Left lung (tissue), 10 donors: ENCODE results near the gene CAMK2D. TPM values are rescaled to one million over a fixed set of nuclear protein-coding genes. Genes with fewer than 3 reads are reported as not detected.

Experiments
- ATAC-seq: fragments of 200-7000 bp; cut with Tn5 transposase; one replicate; pipeline ENCODE4 v1.9.1; 2020; ENCODE audit warnings: moderate library complexity
- DNase-seq, 4 donors: peaks; one replicate each; pipeline ENCODE4 v3.0.0-alpha.2; 2013 to 2020
- H3K27ac ChIP-seq, 2 donors: fragments of 200-600 bp; sonication (generic) in 1 of 2; one replicate each; pipeline versions ENCODE4 v1.5.0 to v1.8.0; 2020 to 2021
- H3K27me3 ChIP-seq, 2 donors: fragments of 200-600 bp; sonication (generic) in 1 of 2; one replicate each; pipeline versions ENCODE4 v1.5.0 to v1.8.0; 2020 to 2021
- H3K36me3 ChIP-seq, 2 donors: fragments of 200-600 bp; sonication (generic) in 1 of 2; one replicate each; pipeline versions ENCODE4 v1.5.0 to v1.8.0; 2020 to 2021
- H3K4me1 ChIP-seq, 2 donors: fragments of 200-600 bp; one replicate each; pipeline ENCODE4 v1.8.0; 2021
- H3K4me3 ChIP-seq, 2 donors: fragments of 200-600 bp; sonication (generic) in 1 of 2; one replicate each; pipeline versions ENCODE4 v1.5.0 to v1.8.0; 2020 to 2021; ENCODE audit warnings: mild to moderate bottlenecking in 1 of 2
- H3K9me3 ChIP-seq, 2 donors: fragments of 200-600 bp; sonication (generic) in 1 of 2; one replicate each; pipeline versions ENCODE4 v1.5.0 to v1.8.0; 2020 to 2021
- intact Hi-C, 2 donors: fragments of 100-400 bp; cut with DNase I; formaldehyde crosslinking; loops; one replicate each; pipeline versions ENCODE4 v1.11.2 to v1.14.2; 2022
- polyA plus RNA-seq, 6 donors: library from polyadenylated mRNA; unstranded; fragments of 120-200 nt; gene quantifications; one replicate each; pipeline ENCODE4 v1.2.1, GENCODE V29; 2013; ENCODE audit not compliant: insufficient read length in 6 of 6
- total RNA-seq, 2 donors: library from RNA; stranded (reverse); fragmentation: NEBNext Ultra II Directional; extraction: Animal tissue kit (Norgen Biotek cat#: 25700); gene quantifications; one replicate each; pipeline ENCODE4 v1.2.1, GENCODE V29; 2021
- TF ChIP-seq, protein P1 (sequence below), 2 donors: fragments of 200-600 bp; sonication (generic) in 1 of 2; IDR thresholded peaks; one replicate each; pipeline versions ENCODE4 v1.5.0 to v1.8.0; 2021; ENCODE audit warnings: antibody characterized with exemption in 2 of 2
- donor health status: DM: no; HTN: yes; CAD: no.
- donor health status: DM: no; HTN: no; CAD: no.

Gene CAMK2D
- total and polyA plus RNA-seq, 8 donors = 50.3 to 93.2 (median 68.4) TPM

DNA sequence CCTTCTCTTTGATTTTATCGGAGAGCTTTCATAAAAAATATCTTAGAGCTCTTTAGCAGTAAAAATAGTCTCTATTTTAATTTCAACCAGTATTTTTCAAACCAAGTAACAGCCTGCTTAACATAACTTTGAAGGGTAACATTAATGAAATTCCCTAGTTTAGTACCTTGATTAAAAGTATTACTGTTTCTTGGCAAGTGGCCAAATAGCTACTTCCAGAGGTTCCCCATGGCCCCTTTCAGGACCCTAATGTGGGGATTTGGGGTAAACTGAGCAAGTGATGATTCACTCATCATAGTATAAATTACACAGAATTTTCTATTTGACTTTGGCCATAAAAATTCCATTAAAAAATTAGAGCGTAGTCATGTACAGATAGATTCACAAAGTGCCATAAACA, 211.0 kb downstream of the CAMK2D start:
- no peaks in the 10 kb centered on the region for H3K9me3 ChIP-seq
- H3K27ac ChIP-seq = no peak overlapping the region
- H3K36me3 ChIP-seq = peaks cover 0 to 12% of the 10 kb centered on the region in 2 donors
- no peak overlapping the region for H3K4me3 ChIP-seq
- intact Hi-C loops = no loop called here
- H3K27me3 ChIP-seq = no peaks in the 10 kb centered on the region
- ATAC-seq (no peak), DNase-seq (no peak)
- peaks cover 0 to 14% of the 10 kb centered on the region in 2 donors for H3K4me1 ChIP-seq
- TF ChIP-seq, protein P1, sequence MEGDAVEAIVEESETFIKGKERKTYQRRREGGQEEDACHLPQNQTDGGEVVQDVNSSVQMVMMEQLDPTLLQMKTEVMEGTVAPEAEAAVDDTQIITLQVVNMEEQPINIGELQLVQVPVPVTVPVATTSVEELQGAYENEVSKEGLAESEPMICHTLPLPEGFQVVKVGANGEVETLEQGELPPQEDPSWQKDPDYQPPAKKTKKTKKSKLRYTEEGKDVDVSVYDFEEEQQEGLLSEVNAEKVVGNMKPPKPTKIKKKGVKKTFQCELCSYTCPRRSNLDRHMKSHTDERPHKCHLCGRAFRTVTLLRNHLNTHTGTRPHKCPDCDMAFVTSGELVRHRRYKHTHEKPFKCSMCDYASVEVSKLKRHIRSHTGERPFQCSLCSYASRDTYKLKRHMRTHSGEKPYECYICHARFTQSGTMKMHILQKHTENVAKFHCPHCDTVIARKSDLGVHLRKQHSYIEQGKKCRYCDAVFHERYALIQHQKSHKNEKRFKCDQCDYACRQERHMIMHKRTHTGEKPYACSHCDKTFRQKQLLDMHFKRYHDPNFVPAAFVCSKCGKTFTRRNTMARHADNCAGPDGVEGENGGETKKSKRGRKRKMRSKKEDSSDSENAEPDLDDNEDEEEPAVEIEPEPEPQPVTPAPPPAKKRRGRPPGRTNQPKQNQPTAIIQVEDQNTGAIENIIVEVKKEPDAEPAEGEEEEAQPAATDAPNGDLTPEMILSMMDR (IDR thresholded peaks at IDR 0.05) = no peak

DNA sequence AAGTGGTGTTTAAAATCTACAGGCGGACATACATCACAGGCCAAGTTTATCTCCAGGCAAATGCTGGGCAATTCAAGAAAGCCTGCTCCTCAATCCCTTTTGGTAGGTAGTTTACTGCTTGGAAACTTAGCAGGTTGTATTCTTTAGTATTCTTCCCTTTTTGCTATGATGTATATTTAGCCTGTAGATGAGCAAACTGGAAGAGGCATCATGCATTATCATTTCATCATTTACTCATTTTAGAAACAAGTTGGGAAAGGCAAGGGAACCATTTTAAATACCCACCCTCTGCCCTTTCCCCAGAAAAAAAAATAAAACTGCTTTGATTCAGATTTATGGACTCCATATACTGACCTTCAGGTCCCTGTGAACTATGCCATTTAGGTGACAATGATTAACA, 213.2 kb downstream of the CAMK2D start:
- Histone ChIP-seq H3K36me3 (peaks cover 0 to 12% of the 10 kb centered on the region in 2 donors), H3K4me1 (peaks cover 0 to 14% of the 10 kb centered on the region in 2 donors), H3K27me3 (no peaks in the 10 kb centered on the region), H3K27ac (peak overlapping the region in 1 of 2 donors; percentile 69), H3K4me3 (no peak overlapping the region), H3K9me3 (no peaks in the 10 kb centered on the region)
- TF ChIP-seq, protein P1 (IDR thresholded peaks at IDR 0.05) = no peak
- DNase-seq (no peak), ATAC-seq (no peak)
- intact Hi-C loops = loop anchor here in 1 of 2 donors (10.0 kb wide), 1 partner anchor 216 kb away; the partner anchor contains the start of gene CAMK2D

DNA sequence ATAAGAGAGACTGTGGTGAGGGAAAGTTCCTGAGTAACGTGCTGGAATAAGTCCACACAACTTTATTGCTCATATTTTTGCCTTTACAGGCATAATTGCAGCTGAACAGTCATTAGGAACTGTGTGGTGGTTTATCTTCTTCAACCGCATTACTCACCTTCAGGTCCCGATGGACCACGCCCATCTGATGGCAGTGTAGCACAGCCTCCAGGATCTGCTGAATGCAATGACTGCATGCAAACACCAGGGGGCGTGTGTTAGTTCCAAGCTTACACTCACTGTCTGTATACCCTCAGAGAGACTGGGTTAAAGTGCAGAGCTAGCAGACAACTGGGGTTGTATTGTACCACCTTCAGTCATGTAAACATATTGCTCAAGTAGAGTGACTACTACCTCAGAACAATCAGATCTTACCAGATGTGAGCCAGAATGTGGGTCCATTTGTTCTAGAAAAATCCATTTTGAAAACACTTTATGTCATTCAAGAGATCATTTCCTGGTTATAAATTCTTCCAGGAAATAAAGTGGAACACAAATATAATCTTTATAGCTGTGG, 214.0 kb downstream of the CAMK2D start:
- peak; percentile 100 for ATAC-seq
- no peak overlapping the region for H3K4me3 ChIP-seq
- intact Hi-C loops = loop anchor here in 1 of 2 donors (10.0 kb wide), 1 partner anchor 217 kb away; the partner anchor contains the start of gene CAMK2D

DNA sequence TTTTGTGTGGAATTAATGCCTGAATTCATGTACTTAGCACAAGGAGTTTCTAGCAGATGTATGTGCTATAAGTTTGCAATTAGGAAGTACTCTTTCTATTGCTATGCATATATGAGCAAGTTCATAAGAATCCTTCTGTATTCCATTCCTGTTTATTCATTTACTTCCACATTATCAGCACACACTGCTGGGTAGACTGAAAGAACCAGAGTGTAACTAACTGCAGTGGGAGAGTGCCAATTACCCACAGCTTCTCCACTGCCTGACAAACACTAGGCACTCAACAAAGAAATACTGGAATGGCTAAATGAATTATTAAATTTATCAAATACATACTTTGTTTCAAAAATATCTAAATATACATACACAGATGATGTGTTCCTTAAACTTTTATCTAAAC, 219.6 kb downstream of the CAMK2D start:
- Histone ChIP-seq H3K27me3 (no peaks in the 10 kb centered on the region), H3K36me3 (no peaks in the 10 kb centered on the region), H3K27ac (no peak overlapping the region), H3K9me3 (no peaks in the 10 kb centered on the region), H3K4me1 (peaks cover 0 to 1% of the 10 kb centered on the region in 2 donors), H3K4me3 (no peak overlapping the region)
- DNase-seq (no peak), ATAC-seq (no peak)
- intact Hi-C loops = loop anchor here in 1 of 2 donors (10.0 kb wide), 1 partner anchor 223 kb away; the partner anchor contains the start of gene CAMK2D
- TF ChIP-seq, protein P1 (IDR thresholded peaks at IDR 0.05) = no peak

More for the DNA sequence above, 214.0 kb downstream of the CAMK2D start:
- Histone ChIP-seq H3K27me3 (no peaks in the 10 kb centered on the region), H3K9me3 (no peaks in the 10 kb centered on the region), H3K4me1 (peaks cover 0 to 14% of the 10 kb centered on the region in 2 donors), H3K27ac (peak overlapping the region; percentile 45 to 69), H3K36me3 (peaks cover 0 to 12% of the 10 kb centered on the region in 2 donors)
- peak; percentile 63 to 89 (median 84) for DNase-seq
- TF ChIP-seq, protein P1 (IDR thresholded peaks at IDR 0.05) = peak; percentile 92 to 97

DNA sequence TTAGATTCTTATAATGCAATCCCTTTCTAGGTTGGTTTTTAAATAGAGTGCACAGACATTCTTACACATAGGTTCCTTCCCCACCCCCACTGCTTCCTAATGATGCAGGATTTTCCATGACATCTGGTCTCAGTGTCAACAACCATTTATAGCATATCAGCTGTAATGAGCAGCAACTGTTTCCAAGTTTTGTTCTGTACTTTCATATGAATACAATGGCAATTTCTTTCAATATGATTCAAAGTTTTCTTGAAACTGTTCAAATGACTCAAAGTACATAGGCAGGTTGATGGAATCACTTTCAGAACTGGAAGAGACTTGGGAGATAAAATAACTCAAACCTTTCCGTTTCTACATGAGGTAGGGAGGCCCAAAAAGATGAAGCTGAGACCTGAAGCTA, 220.7 kb downstream of the CAMK2D start:
- H3K27me3 ChIP-seq = no peaks in the 10 kb centered on the region
- H3K36me3 ChIP-seq = no peaks in the 10 kb centered on the region
- intact Hi-C loops = loop anchor here in 1 of 2 donors (10.0 kb wide), 1 partner anchor 224 kb away; the partner anchor contains the start of gene CAMK2D
- no peaks in the 10 kb centered on the region for H3K9me3 ChIP-seq
- DNase-seq (peak in 1 of 4 donors; percentile 45), ATAC-seq (no peak)
- no peaks in the 10 kb centered on the region for H3K4me1 ChIP-seq
- no peak overlapping the region for H3K4me3 ChIP-seq
- TF ChIP-seq, protein P1 (IDR thresholded peaks at IDR 0.05) = no peak
- no peak overlapping the region for H3K27ac ChIP-seq
